ENCODE data around the gene DNAI4. TPM values are rescaled to one million over a fixed set of nuclear protein-coding genes. Genes with fewer than 3 reads are reported as not detected.

The DNAI4 gene
- total and polyA plus RNA-seq, 2 of the 4 experiments (the other 2 are of a cell fraction), result 0.63 to 1.6 TPM

DNA sequence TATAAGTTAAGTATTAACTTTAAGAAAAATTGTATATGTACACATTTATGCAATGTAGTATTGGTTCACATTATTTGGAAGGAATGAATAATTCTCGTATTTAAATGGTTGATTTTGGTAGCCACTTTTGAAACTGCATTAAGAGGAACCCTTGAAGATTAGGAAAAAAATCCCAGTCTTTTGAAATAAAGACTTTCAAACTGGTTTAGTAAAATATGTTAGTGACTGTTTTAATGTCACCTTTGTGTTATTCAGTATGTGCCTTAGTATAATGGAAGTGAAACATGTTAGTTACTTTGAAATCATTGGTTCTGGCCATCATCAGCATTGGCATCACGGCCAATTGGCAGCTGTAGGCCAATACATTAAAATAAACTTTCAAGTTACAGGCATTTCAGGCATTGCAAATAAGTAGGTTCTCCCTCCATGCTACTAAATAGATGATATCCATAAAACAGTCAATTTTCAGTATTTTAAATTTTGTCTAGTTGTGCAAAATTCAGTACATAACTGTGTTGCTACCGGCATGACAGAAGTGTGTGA, 4.6 kb upstream of the DNAI4 start:
- Histone ChIP-seq H4K8ac (ENCODE audit: low read depth in 2 of 2, low read length in 2 of 2) (peak overlapping the region; percentile 21 to 86; a peak in 1 of 4 replicates), H3K4ac (ENCODE audit: low read depth, low read length) (peak overlapping the region; percentile 3; the same call in 1 of the 2 replicates), H2AFZ (replicated peaks; ENCODE audit: low read length, poor library complexity) (peak overlapping the region; percentile 90), H4K91ac (ENCODE audit: insufficient read depth, low read depth, low read length) (no peak overlapping the region; the same call in 1 of the 2 replicates), H3K27ac (ENCODE audit: insufficient read depth, low read length) (no peak overlapping the region), H2AK5ac (ENCODE audit: low read depth, low read length) (peak overlapping the region; percentile 30; the same call in 1 of the 2 replicates), H3K9ac (ENCODE audit: low read depth, low read length) (peak overlapping the region; percentile 71; the same call in 1 of the 2 replicates), H3K9me1 (ENCODE audit: insufficient read depth, low read length) (no peaks in the 10 kb centered on the region), H3K56ac (ENCODE audit: extremely low read depth, insufficient read depth, low read length) (peak overlapping the region; percentile 92; the same call in 1 of the 2 replicates), H3K4me3 (ENCODE audit: insufficient read depth, low read depth, low read length) (peak overlapping the region; percentile 65; the same call in 1 of the 2 replicates), H2BK5ac (ENCODE audit: low read depth, low read length, poor library complexity, severe bottlenecking) (peak overlapping the region; percentile 74), H4K20me1 (ENCODE audit: insufficient read depth, low read length) (peaks cover 19% of the 10 kb centered on the region), H2BK20ac (ENCODE audit: low read depth, low read length) (no peak overlapping the region), H2AK9ac (replicated peaks; ENCODE audit: low read depth, low read length, poor library complexity) (no peak overlapping the region), H2BK120ac (ENCODE audit: low read depth, low read length) (no peak overlapping the region), H3K4me2 (ENCODE audit: low read depth, low read length) (peak overlapping the region; percentile 76), H3K4me1 (ENCODE audit: control insufficient read depth, insufficient read depth, low read length) (no peaks in the 10 kb centered on the region), H3K36me3 (ENCODE audit: control insufficient read depth, insufficient read depth, low read length) (no peaks in the 10 kb centered on the region), H3K9me3 (ENCODE audit: control insufficient read depth, insufficient read depth, low read length) (no peaks in the 10 kb centered on the region), H3K27me3 (ENCODE audit: control insufficient read depth, insufficient read depth, low read length) (no peaks in the 10 kb centered on the region), H2BK15ac (ENCODE audit: low read depth, low read length) (no peak overlapping the region), H3K18ac (ENCODE audit: low read depth, low read length) (no peak overlapping the region), H4K5ac (ENCODE audit: low read depth, low read length) (no peak overlapping the region), H3K79me1 (ENCODE audit: low read depth in 1 of 2, low read length in 2 of 2) (peaks cover 5 to 25% of the 10 kb centered on the region in 2 experiments), H3K23ac (ENCODE audit: low read depth, low read length) (peak overlapping the region; percentile 50), H3K14ac (replicated peaks; ENCODE audit: low read depth, low read length) (peak overlapping the region; percentile 85; the same call in 1 of the 2 replicates)
- ChIA-PET POLR2A (ENCODE audit: unreplicated experiment) (no interaction called here), CTCF (no interaction called here)
- WGBS, 2 experiments (ENCODE audit: extremely low coverage in 2 of 2, insufficient read length in 1 of 2), result no CpG with 5 or more reads among the region's 3 CpGs
- dilution Hi-C loops (cut with HindIII; ENCODE audit: low sequenced_read_pairs, unreplicated experiment), result no loop called here
- intact Hi-C loops (cut with micrococcal nuclease), result no loop called here
- in situ Hi-C loops (cut with MboI; ENCODE audit: low sequenced_read_pairs), result loop anchor here (25.0 kb wide), 2 partner anchors 392 to 1117 kb away; partner anchors contain the start of gene SGIP1
- no peak for TF ChIP-seq CHD1 (IDR thresholded peaks at IDR 0.05; ENCODE audit: low read depth, low read length)
- TF ChIP-seq MAZ (IDR thresholded peaks at IDR 0.05; ENCODE audit: borderline replicate concordance, low read depth, low read length), result no peak
- TF ChIP-seq RAD21 (IDR thresholded peaks at IDR 0.05; ENCODE audit: low read length), result no peak
- no peak for TF ChIP-seq FOS (IDR thresholded peaks at IDR 0.05; ENCODE audit: low read depth, low read length)
- TF ChIP-seq, protein P1, sequence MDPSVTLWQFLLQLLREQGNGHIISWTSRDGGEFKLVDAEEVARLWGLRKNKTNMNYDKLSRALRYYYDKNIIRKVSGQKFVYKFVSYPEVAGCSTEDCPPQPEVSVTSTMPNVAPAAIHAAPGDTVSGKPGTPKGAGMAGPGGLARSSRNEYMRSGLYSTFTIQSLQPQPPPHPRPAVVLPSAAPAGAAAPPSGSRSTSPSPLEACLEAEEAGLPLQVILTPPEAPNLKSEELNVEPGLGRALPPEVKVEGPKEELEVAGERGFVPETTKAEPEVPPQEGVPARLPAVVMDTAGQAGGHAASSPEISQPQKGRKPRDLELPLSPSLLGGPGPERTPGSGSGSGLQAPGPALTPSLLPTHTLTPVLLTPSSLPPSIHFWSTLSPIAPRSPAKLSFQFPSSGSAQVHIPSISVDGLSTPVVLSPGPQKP (IDR thresholded peaks at IDR 0.05; ENCODE audit: borderline replicate concordance, low read depth, low read length), result no peak
- TF ChIP-seq, protein P2, sequence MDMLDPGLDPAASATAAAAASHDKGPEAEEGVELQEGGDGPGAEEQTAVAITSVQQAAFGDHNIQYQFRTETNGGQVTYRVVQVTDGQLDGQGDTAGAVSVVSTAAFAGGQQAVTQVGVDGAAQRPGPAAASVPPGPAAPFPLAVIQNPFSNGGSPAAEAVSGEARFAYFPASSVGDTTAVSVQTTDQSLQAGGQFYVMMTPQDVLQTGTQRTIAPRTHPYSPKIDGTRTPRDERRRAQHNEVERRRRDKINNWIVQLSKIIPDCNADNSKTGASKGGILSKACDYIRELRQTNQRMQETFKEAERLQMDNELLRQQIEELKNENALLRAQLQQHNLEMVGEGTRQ (IDR thresholded peaks at IDR 0.05; ENCODE audit: low read depth, low read length), result no peak
- no peak for TF ChIP-seq BHLHE40 (IDR thresholded peaks at IDR 0.05; ENCODE audit: low read depth, low read length)
- no peak for TF ChIP-seq MXI1 (IDR thresholded peaks at IDR 0.05; ENCODE audit: borderline replicate concordance, low read depth, low read length)
- TF ChIP-seq NFE2L2 (IDR thresholded peaks at IDR 0.05; ENCODE audit: low read depth, low read length), result no peak
- no peak for TF ChIP-seq RCOR1 (IDR thresholded peaks at IDR 0.05; ENCODE audit: insufficient replicate concordance, low read length)
- TF ChIP-seq, protein P3, sequence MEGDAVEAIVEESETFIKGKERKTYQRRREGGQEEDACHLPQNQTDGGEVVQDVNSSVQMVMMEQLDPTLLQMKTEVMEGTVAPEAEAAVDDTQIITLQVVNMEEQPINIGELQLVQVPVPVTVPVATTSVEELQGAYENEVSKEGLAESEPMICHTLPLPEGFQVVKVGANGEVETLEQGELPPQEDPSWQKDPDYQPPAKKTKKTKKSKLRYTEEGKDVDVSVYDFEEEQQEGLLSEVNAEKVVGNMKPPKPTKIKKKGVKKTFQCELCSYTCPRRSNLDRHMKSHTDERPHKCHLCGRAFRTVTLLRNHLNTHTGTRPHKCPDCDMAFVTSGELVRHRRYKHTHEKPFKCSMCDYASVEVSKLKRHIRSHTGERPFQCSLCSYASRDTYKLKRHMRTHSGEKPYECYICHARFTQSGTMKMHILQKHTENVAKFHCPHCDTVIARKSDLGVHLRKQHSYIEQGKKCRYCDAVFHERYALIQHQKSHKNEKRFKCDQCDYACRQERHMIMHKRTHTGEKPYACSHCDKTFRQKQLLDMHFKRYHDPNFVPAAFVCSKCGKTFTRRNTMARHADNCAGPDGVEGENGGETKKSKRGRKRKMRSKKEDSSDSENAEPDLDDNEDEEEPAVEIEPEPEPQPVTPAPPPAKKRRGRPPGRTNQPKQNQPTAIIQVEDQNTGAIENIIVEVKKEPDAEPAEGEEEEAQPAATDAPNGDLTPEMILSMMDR (conservative IDR thresholded peaks at IDR 0.05; ENCODE audit: low read depth, low read length), result no peak
- no peak for TF ChIP-seq SMC3 (IDR thresholded peaks at IDR 0.05; ENCODE audit: low read depth, low read length)
- no peak for TF ChIP-seq POLR2A (IDR thresholded peaks at IDR 0.05; ENCODE audit: low read depth, low read length)
- no peak for TF ChIP-seq CEBPB (IDR thresholded peaks at IDR 0.05; ENCODE audit: low read depth, low read length)
- no peak for TF ChIP-seq MAFK (IDR thresholded peaks at IDR 0.05; ENCODE audit: low read depth, low read length)
- TF ChIP-seq RFX5 (IDR thresholded peaks at IDR 0.05; ENCODE audit: low read depth, low read length), result no peak
- DNase-seq (no peak), ATAC-seq (ENCODE audit: low read depth) (no peak)
- no TSS peak for BruUV-seq (replicated peaks)

Measured in IMR-90 (cell line).